Ovary (tissue), 3 donors: ENCODE results near the gene ROPN1B.

Experiments
- POLR2A ChIP-seq: fragments of 450-650 bp; IDR thresholded peaks from one replicate; pipeline ENCODE4 v1.6.1; 2017; ENCODE audit warnings: antibody characterized with exemption, mild to moderate bottlenecking, moderate library complexity
- TF ChIP-seq, protein P1 (sequence below), 3 donors: fragments of 450-650 bp in 2 of 3; fragments of 200-600 bp in 1 of 3; IDR thresholded peaks; one replicate each; pipeline versions ENCODE4 v1.5.1 to v1.8.0; 2016 to 2022; ENCODE audit warnings: antibody characterized with exemption in 3 of 3, mild to moderate bottlenecking in 1 of 3
- donor health status: DM: no; HTN: no; CAD: no.

DNA sequence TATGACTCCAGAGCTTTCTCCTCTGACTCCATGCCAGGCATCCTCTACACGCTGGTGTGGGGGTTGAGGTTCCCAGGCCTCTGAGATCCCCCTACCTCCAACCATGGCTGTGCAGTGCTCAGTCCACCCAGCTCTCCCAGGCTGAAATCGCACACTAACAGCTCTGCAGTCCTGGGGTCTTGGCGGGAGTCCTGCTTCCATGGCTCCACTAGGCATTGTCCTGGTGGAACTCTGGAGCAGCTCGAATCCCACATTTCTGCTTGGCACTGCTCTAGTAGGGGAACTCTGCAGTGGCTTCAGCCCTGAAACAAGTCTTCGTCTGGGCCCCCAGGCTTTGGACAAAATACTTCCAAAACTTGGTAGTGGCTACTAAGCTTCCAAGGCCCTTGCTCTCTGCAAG lies 50.7 kb downstream of the ROPN1B start:
- TF ChIP-seq POLR2A, result no peak
- TF ChIP-seq, protein P1, sequence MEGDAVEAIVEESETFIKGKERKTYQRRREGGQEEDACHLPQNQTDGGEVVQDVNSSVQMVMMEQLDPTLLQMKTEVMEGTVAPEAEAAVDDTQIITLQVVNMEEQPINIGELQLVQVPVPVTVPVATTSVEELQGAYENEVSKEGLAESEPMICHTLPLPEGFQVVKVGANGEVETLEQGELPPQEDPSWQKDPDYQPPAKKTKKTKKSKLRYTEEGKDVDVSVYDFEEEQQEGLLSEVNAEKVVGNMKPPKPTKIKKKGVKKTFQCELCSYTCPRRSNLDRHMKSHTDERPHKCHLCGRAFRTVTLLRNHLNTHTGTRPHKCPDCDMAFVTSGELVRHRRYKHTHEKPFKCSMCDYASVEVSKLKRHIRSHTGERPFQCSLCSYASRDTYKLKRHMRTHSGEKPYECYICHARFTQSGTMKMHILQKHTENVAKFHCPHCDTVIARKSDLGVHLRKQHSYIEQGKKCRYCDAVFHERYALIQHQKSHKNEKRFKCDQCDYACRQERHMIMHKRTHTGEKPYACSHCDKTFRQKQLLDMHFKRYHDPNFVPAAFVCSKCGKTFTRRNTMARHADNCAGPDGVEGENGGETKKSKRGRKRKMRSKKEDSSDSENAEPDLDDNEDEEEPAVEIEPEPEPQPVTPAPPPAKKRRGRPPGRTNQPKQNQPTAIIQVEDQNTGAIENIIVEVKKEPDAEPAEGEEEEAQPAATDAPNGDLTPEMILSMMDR (IDR thresholded peaks at IDR 0.05), result no peak
